HepG2 (cell line): ENCODE data around the gene SNX11. TPM values are rescaled to one million over a fixed set of nuclear protein-coding genes. Genes with fewer than 3 reads are reported as not detected.

ENCODE experiments used
- ATAC-seq: fragments of 200-7000 bp; cut with Tn5 transposase; 3 replicates; pipeline ENCODE4 v1.9.1; 2020; ENCODE audit warnings: mild to moderate bottlenecking, moderate library complexity
- BruUV-seq: library from RNA; stranded (reverse); fragments of 400-500 nt; replicated peaks from 2 replicates; lab custom pipeline; 2021; lab: Mats Ljungman, UMichigan
- CTCF ChIA-PET: fragments of 300-600 bp; formaldehyde crosslinking; extraction: SDS; loops from one replicate; lab custom pipeline; 2021; ENCODE audit warnings: low total read pairs, inconsistent platforms, low intra/inter-chr PET ratio; lab: Yijun Ruan, JAX
- POLR2A ChIA-PET: fragments of 350-600 bp; sonication (Branson Sonifier 250); formaldehyde crosslinking; loops from one replicate; lab custom pipeline; 2020; ENCODE audit warnings: antibody characterized with exemption, inconsistent platforms; lab: Yijun Ruan, JAX
- DNase-seq: peaks from one replicate; pipeline ENCODE4 v3.0.0-alpha.2; 2015; ENCODE audit warnings: low spot score
- FAIRE-seq: peaks from 3 replicates; lab custom pipeline; 2011; peaks lifted over from hg19 to GRCh38; lab: Jason Lieb, UNC
- H2AFZ ChIP-seq: one replicate; pipeline ENCODE4 v1.6.1; 2011; ENCODE audit warnings: low read length, inconsistent platforms
- H3K27ac ChIP-seq: fragments of 300-600 bp; 3 replicates; pipeline ENCODE4 v1.8.0; 2011; ENCODE audit warnings: mixed run types, mild to moderate bottlenecking, mixed read lengths, low read length, inconsistent platforms; ENCODE audit not compliant: insufficient read depth; ENCODE audit errors: extremely low read length
- H3K27me3 ChIP-seq, 2 experiments: fragments of 200-600 bp in 1 of 2; 2 replicates in 1 of 2; 3 replicates in 1 of 2; pipeline versions ENCODE4 v1.6.0 to v1.8.0; 2011; ENCODE audit warnings: low read length in 2 of 2, mild to moderate bottlenecking in 2 of 2, moderate library complexity in 2 of 2, inconsistent platforms in 1 of 2; ENCODE audit not compliant: insufficient read depth in 2 of 2, control insufficient read depth in 1 of 2
- H3K36me3 ChIP-seq, 2 experiments: fragments of 200-600 bp in 1 of 2; replicated peaks in 1 of 2; 2 replicates in 1 of 2; 3 replicates in 1 of 2; pipeline versions ENCODE4 v1.5.1 to v1.8.0; 2011; ENCODE audit warnings: low read length in 2 of 2, inconsistent platforms in 1 of 2; ENCODE audit not compliant: insufficient read depth in 2 of 2, control insufficient read depth in 1 of 2
- H3K4me1 ChIP-seq: 2 replicates; pipeline ENCODE4 v1.5.1; 2012; ENCODE audit warnings: low read length, inconsistent platforms; ENCODE audit not compliant: insufficient read depth
- H3K4me2 ChIP-seq: 2 replicates; pipeline ENCODE4 v1.6.0; 2011; ENCODE audit warnings: low read depth, low read length, inconsistent platforms
- H3K4me3 ChIP-seq, 3 experiments: fragments of 200-600 bp in 1 of 3; sonication (generic), shearing (Covaris generic) in 1 of 3; replicated peaks in 1 of 3; 2 replicates each; pipeline ENCODE4 v1.5.1; 2011 to 2016; ENCODE audit warnings: low read length in 3 of 3, inconsistent platforms in 2 of 3, low read depth in 2 of 3, mild to moderate bottlenecking in 2 of 3, control low read depth in 1 of 3, mixed read lengths in 1 of 3; ENCODE audit not compliant: insufficient read depth in 1 of 3
- H3K79me2 ChIP-seq: one replicate; pipeline ENCODE4 v1.6.1; 2011; ENCODE audit warnings: low read length, inconsistent platforms; ENCODE audit not compliant: insufficient read depth
- H3K9ac ChIP-seq: 2 replicates; pipeline ENCODE4 v1.6.0; 2011; ENCODE audit warnings: mild to moderate bottlenecking, low read depth, low read length, inconsistent platforms; ENCODE audit not compliant: insufficient read depth
- H3K9me3 ChIP-seq: 2 replicates; pipeline ENCODE4 v1.5.1; 2012; ENCODE audit warnings: mild to moderate bottlenecking, low read length
- H4K20me1 ChIP-seq: 2 replicates; pipeline ENCODE4 v1.6.0; 2011; ENCODE audit warnings: inconsistent platforms, mild to moderate bottlenecking, low read length, moderate library complexity; ENCODE audit not compliant: insufficient read depth
- AGO1 ChIP-seq: fragments of 200-400 bp; formaldehyde crosslinking; IDR thresholded peaks from 2 replicates; pipeline ENCODE4 v1.6.1; 2017; ENCODE audit warnings: mild to moderate bottlenecking, low read depth, low read length, moderate library complexity; ENCODE audit not compliant: poor library complexity, severe bottlenecking
- GATAD2A ChIP-seq: IDR thresholded peaks from 2 replicates; pipeline ENCODE4 v1.6.1; 2016
- GTF3A ChIP-seq: sonication (generic); formaldehyde crosslinking; conservative IDR thresholded peaks from 2 replicates; pipeline ENCODE4 v1.4.0; 2020; ENCODE audit warnings: mild to moderate bottlenecking, missing genetic modification reagents
- JUNB ChIP-seq: sonication (generic); formaldehyde crosslinking; IDR thresholded peaks from 2 replicates; pipeline ENCODE4 v1.8.0; 2022; ENCODE audit warnings: missing genetic modification reagents, mild to moderate bottlenecking, borderline replicate concordance
- KMT2B ChIP-seq: IDR thresholded peaks from 2 replicates; pipeline ENCODE4 v1.6.1; 2016; ENCODE audit warnings: missing genetic modification reagents, missing compliant biosample characterization
- SP140L ChIP-seq: sonication (generic); formaldehyde crosslinking; IDR thresholded peaks from 2 replicates; pipeline ENCODE4 v1.4.0; 2020; ENCODE audit warnings: missing genetic modification reagents, borderline replicate concordance
- ZBTB1 ChIP-seq: sonication (generic); formaldehyde crosslinking; IDR thresholded peaks from 2 replicates; pipeline ENCODE4 v1.4.0; 2020; ENCODE audit warnings: missing genetic modification reagents, borderline replicate concordance
- ZNF282 ChIP-seq: fragments of 450-650 bp; IDR thresholded peaks from 2 replicates; pipeline ENCODE4 v1.6.1; 2018; ENCODE audit not compliant: partially characterized antibody
- ZNF329 ChIP-seq: sonication (generic); formaldehyde crosslinking; IDR thresholded peaks from 2 replicates; pipeline ENCODE4 v1.9.0; 2021; ENCODE audit warnings: low read depth, mild to moderate bottlenecking, missing genetic modification reagents
- ZNF501 ChIP-seq: sonication (generic); formaldehyde crosslinking; IDR thresholded peaks from 2 replicates; pipeline ENCODE4 v1.5.1; 2020; ENCODE audit warnings: mild to moderate bottlenecking, moderate library complexity, missing genetic modification reagents
- ZNF546 ChIP-seq: sonication (generic); formaldehyde crosslinking; conservative IDR thresholded peaks from 2 replicates; pipeline ENCODE4 v1.8.1; 2023; ENCODE audit warnings: mild to moderate bottlenecking, missing genetic modification reagents
- ZNF660 ChIP-seq: sonication (generic); formaldehyde crosslinking; IDR thresholded peaks from 2 replicates; pipeline ENCODE4 v1.5.1; 2020; ENCODE audit warnings: mild to moderate bottlenecking, low read depth, missing genetic modification reagents, borderline replicate concordance
- WGBS: methylation state at CpG from one replicate; pipeline ENCODE4 v1.1.6; 2017; ENCODE audit warnings: low lambda C conversion rate; 5-methylcytosine and 5-hydroxymethylcytosine counted together
- in situ Hi-C: cut with HindIII; loops from 2 replicates; pipeline ENCODE4 v1.10.0; 2017; ENCODE audit warnings: low pct_unique_long_range_greater_than_20kb; ENCODE audit not compliant: extremely low pct_ligation_motif_present
- intact Hi-C: fragments of 100-400 bp; cut with micrococcal nuclease; formaldehyde crosslinking; loops from one replicate; pipeline ENCODE4 v1.10.0; 2022; ENCODE audit not compliant: unreplicated experiment
- polyA plus RNA-seq, 8 experiments: library from polyadenylated mRNA; depleted of rRNA in 3 of 8; stranded (reverse) in 7 of 8; unstranded in 1 of 8; fragments of >200 nt; fragmentation: Illumina TruSeq in 4 of 8; extraction: Trizol in 4 of 8; gene quantifications; 2 replicates each; pipeline versions ENCODE4 v1.2.1 to v1.2.3, GENCODE V29; 2011 to 2016; ENCODE audit warnings: low read depth in 4 of 8, missing spikeins in 1 of 8, mixed read lengths in 1 of 8; ENCODE audit not compliant: insufficient read depth in 1 of 8
- total RNA-seq, 5 experiments: library from RNA; depleted of rRNA; stranded (reverse); fragments of >200 nt; fragmentation: Illumina TruSeq; extraction: Trizol; gene quantifications; 2 replicates each; pipeline ENCODE4 v1.2.3, GENCODE V29; 2016; ENCODE audit warnings: low read depth in 1 of 5
- TF ChIP-seq, protein P1 (sequence below): sonication (generic); formaldehyde crosslinking; IDR thresholded peaks from 2 replicates; pipeline ENCODE4 v1.4.0; 2020; ENCODE audit warnings: mild to moderate bottlenecking, low read depth, missing genetic modification reagents
- TF ChIP-seq, protein P2 (sequence below): sonication (generic); formaldehyde crosslinking; IDR thresholded peaks from 2 replicates; pipeline ENCODE4 v1.4.0; 2020; ENCODE audit warnings: missing genetic modification reagents, borderline replicate concordance
- TF ChIP-seq, protein P3 (sequence below): sonication (generic); formaldehyde crosslinking; IDR thresholded peaks from 2 replicates; pipeline ENCODE4 v1.4.0; 2020; ENCODE audit warnings: missing genetic modification reagents

The SNX11 gene
- total and polyA plus RNA-seq, 2 of the 13 experiments (the other 11 are each of a cell fraction or from before 2014, with no cell fraction given): 12.9 to 14.0 TPM

DNA sequence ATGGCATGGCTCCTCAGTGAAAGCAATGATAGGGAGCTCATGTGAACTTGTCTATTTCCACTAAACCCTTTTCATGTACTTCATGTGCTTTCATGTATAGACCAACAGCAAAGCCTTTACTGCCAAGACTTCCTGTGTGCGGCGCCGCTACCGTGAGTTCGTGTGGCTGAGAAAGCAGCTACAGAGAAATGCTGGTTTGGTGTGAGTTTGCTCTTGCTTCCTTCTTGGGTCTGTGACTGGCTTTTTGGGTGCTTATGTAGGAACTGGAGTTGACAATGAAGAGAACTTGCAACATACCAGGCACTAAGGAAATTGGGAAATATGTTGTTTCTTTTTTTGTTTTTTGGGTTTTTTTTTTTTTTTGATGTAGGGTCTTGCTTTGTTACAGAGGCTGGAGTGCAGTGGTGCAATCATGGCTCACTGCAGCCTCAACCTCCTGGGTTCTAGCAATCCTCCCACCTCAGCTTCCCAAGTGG, 5.7 kb downstream of the SNX11 start (continued):
- TF ChIP-seq, protein P1, sequence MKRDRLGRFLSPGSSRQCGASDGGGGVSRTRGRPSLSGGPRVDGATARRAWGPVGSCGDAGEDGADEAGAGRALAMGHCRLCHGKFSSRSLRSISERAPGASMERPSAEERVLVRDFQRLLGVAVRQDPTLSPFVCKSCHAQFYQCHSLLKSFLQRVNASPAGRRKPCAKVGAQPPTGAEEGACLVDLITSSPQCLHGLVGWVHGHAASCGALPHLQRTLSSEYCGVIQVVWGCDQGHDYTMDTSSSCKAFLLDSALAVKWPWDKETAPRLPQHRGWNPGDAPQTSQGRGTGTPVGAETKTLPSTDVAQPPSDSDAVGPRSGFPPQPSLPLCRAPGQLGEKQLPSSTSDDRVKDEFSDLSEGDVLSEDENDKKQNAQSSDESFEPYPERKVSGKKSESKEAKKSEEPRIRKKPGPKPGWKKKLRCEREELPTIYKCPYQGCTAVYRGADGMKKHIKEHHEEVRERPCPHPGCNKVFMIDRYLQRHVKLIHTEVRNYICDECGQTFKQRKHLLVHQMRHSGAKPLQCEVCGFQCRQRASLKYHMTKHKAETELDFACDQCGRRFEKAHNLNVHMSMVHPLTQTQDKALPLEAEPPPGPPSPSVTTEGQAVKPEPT (CRISPR knock-in tag): no peak
- TF ChIP-seq, protein P2, sequence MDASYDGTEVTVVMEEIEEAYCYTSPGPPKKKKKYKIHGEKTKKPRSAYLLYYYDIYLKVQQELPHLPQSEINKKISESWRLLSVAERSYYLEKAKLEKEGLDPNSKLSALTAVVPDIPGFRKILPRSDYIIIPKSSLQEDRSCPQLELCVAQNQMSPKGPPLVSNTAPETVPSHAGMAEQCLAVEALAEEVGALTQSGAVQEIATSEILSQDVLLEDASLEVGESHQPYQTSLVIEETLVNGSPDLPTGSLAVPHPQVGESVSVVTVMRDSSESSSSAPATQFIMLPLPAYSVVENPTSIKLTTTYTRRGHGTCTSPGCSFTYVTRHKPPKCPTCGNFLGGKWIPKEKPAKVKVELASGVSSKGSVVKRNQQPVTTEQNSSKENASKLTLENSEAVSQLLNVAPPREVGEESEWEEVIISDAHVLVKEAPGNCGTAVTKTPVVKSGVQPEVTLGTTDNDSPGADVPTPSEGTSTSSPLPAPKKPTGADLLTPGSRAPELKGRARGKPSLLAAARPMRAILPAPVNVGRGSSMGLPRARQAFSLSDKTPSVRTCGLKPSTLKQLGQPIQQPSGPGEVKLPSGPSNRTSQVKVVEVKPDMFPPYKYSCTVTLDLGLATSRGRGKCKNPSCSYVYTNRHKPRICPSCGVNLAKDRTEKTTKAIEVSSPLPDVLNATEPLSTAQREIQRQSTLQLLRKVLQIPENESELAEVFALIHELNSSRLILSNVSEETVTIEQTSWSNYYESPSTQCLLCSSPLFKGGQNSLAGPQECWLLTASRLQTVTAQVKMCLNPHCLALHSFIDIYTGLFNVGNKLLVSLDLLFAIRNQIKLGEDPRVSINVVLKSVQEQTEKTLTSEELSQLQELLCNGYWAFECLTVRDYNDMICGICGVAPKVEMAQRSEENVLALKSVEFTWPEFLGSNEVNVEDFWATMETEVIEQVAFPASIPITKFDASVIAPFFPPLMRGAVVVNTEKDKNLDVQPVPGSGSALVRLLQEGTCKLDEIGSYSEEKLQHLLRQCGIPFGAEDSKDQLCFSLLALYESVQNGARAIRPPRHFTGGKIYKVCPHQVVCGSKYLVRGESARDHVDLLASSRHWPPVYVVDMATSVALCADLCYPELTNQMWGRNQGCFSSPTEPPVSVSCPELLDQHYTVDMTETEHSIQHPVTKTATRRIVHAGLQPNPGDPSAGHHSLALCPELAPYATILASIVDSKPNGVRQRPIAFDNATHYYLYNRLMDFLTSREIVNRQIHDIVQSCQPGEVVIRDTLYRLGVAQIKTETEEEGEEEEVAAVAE (CRISPR knock-in tag): no peak

DNA sequence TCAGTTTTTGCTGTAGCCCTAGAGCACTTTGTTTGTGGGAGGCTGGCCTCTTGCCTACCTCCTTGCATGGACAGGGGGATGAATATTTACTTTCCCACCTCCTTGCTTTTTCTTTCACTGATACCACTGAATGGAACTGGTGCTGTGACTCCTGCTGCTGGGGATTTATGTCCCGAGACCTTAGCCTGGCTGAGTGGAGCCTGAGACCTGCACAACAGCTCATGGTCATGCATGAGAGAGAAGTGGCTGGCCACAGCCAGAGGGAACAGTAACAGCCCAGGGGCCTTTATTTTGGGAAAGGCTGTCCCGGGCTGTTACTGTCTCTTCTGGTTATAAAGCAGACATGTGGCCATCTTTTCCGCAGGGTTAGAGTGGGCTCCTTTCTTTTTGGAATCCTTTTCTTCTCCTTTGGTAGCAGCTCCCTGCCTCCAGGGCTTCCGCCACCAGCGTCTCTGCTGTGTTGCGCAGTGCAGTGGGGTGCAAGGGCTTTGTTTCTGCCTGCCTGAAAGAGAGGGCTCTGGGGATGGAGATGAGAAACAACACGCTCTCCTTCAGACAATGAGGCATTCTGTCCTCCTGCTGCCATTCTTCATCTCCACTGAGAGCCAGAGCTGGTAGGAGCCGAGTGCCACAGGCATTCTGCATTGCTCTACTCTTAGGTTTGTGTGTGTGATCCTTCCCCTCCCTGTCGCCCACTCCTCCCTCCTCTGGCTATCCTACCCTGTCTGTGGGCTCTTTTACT, 14.5 kb downstream of the SNX11 start:
- 97% methylated on average over 8 of the region's 9 CpGs for WGBS
- DNase-seq (no peak), FAIRE-seq (no peak), ATAC-seq (no peak)
- no peaks in the 10 kb centered on the region for H3K79me2 ChIP-seq
- intact Hi-C loops: no loop called here
- no peak overlapping the region for H3K4me3 ChIP-seq
- no peaks in the 10 kb centered on the region for H3K27me3 ChIP-seq
- no peak overlapping the region for H3K4me2 ChIP-seq
- in situ Hi-C loops: no loop called here
- no peaks in the 10 kb centered on the region for H3K9me3 ChIP-seq
- no peak overlapping the region for H3K27ac ChIP-seq
- H3K36me3 ChIP-seq: peaks cover 16 to 44% of the 10 kb centered on the region in 2 experiments
- ChIA-PET POLR2A (interaction anchor here (0.8 to 1.4 kb wide), 2 partner anchors 14 kb away, joined by 3 read pairs; partner anchors contain the start of gene SNX11), CTCF (no interaction called here)
- H3K9ac ChIP-seq: no peak overlapping the region
- no peaks in the 10 kb centered on the region for H3K4me1 ChIP-seq
- H2AFZ ChIP-seq: no peak overlapping the region
- H4K20me1 ChIP-seq: no peaks in the 10 kb centered on the region
- BruUV-seq: no TSS peak
- no peak for TF ChIP-seq KMT2B (CRISPR knock-in tag)
- TF ChIP-seq GATAD2A (CRISPR knock-in tag): no peak
- TF ChIP-seq ZNF660: no peak
- no peak for TF ChIP-seq JUNB
- no peak for TF ChIP-seq ZNF329 (CRISPR knock-in tag)
- no peak for TF ChIP-seq ZNF282
- no peak for TF ChIP-seq SP140L (CRISPR knock-in tag)
- TF ChIP-seq ZNF546 (CRISPR knock-in tag): no peak
- TF ChIP-seq ZBTB1: no peak
- no peak for TF ChIP-seq GTF3A (CRISPR knock-in tag)
- TF ChIP-seq AGO1: no peak
- TF ChIP-seq ZNF501: no peak
- TF ChIP-seq, protein P3, sequence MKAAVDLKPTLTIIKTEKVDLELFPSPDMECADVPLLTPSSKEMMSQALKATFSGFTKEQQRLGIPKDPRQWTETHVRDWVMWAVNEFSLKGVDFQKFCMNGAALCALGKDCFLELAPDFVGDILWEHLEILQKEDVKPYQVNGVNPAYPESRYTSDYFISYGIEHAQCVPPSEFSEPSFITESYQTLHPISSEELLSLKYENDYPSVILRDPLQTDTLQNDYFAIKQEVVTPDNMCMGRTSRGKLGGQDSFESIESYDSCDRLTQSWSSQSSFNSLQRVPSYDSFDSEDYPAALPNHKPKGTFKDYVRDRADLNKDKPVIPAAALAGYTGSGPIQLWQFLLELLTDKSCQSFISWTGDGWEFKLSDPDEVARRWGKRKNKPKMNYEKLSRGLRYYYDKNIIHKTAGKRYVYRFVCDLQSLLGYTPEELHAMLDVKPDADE (CRISPR knock-in tag): no peak
